ENCODE measurements around the gene ARID5B.

ARID5B gene

DNA sequence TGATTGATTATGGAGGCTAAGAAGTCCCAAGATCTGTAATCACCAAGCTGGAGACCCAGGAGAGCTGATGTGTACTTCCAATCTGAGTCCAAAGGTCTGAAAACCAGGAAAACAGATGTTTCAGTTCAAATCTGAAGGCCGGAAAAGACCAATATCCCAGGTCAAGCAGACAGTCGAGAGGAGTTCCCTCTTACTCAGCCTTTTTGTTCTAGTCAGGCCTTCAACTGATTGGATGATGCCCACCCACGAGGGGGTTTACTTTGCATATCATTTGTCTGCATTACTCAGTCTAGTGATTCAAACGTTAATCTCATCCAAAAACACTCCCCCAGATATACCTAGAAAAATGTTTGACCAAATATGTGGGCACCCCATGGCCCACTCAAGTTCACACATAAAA, 7.4 kb upstream of the ARID5B start:
- no peak for TF ChIP-seq POLR2A (IDR thresholded peaks at IDR 0.05; ENCODE audit: low read length)
- no peak for DNase-seq

DNA sequence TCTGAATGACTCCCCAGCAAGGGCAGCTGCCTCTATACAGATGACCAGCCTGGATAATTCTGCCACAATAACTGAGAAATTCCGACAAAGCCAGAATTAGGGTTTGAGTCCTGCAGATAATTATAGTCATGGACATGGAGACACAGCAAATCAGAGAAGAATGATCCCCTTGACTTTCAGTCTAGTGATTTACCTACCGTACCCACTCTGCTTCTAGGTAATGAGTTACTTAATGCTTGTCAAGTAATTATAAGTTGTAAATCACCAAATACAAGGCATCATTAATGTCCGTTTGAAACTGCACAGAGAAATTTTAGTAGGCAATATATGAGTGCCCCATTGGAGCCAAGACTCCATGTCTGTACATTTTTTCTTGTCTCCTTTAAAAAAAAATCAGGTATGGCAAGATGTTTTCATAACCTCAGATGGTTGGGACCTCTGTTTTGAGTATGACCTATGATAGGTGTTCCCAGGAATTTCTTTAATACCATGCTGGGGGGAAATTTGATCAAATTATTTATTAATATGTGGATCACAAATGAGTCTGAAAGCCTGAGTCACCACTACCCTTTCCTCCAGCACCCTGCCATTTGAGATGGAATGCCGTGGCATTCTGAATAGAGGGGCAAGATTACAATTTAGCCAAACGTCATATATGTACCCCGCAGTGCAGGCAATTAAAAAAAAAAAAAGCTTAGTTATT, 5.5 kb upstream of the ARID5B start:
- no peak for DNase-seq
- TF ChIP-seq POLR2A (IDR thresholded peaks at IDR 0.05; ENCODE audit: low read length) (no peak), GATA1 (IDR thresholded peaks at IDR 0.05; ENCODE audit: low read depth, low read length) (no peak)

DNA sequence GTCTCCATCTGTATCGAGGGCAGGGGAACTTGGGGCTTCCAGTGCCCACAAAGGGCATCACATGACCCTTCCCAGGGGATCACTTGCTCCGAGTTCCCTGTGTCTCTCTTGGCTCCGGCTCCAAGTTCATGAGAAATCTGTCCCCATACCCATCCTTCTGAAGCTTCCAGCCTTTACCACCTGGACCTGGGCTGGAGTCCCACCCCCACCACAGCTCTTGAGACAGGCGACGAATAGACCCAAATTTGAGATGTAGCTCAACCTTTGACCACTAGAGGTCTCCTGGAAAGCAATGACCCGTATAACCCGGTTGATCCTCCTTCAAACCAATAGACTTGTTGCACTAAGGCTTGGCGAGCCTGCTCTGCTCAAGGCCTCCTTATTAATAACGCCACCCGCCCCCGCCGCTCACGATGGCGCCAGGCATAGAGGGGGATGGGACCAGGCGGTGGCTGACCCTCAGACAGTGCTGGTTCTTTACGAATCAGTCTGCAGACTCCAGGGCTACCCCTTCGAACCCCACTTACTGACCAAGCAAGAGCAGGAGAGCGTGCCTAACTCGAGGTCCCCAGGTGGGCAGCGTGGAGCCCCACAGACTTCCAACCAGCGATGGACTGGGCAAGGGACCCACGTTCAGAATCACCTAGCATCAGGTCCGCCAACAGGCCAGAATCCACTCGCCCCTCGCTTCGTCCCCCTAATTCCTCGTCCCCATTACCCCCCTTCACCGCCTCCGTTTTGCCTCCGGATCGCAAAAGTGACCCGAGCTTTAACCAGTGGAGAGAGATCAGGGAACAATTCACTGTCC, 4.4 kb upstream of the ARID5B start:
- TF ChIP-seq GATA1 (IDR thresholded peaks at IDR 0.05; ENCODE audit: low read depth, low read length): no peak
- peak; percentile 82 to 85 for DNase-seq

DNA sequence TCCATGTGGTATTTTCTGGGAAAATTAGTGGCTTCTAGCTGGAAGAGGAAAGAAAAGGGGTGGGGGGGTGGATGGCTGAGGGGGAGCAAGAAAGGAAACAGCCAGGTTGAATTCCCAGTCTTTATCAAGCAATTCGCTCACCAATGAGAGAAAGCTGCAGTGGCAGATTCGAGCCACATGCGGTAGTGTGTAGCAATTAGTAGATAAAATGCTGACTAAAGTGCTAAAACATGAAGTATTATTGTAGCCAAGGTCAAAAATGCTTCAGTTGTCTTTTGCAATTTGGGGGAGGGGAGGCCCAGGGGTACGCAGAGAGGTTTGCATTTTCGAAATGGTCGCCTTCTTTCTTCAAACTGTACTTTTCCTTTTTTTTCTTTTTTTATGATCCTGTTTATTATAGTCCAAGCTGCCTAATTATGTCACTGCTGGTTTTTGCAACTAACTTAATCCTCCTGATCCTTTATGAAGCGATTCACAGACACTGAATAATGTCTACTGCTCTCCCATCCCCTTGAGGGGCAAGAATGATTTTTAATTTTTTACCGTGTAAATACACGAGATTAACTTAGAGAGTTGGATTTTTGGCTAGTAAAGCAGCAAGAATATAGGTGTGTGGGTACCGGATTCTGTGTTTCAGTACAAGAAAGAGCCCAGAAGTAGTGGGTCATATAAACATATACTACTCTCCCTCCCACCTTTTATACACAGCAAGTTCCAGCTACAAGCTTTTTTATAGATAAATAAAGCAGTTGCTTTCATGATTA, 3.6 kb upstream of the ARID5B start:
- DNase-seq: peak; percentile 39 to 53
- TF ChIP-seq GATA1 (IDR thresholded peaks at IDR 0.05; ENCODE audit: low read depth, low read length) (no peak), POLR2A (IDR thresholded peaks at IDR 0.05; ENCODE audit: low read length) (no peak)

DNA sequence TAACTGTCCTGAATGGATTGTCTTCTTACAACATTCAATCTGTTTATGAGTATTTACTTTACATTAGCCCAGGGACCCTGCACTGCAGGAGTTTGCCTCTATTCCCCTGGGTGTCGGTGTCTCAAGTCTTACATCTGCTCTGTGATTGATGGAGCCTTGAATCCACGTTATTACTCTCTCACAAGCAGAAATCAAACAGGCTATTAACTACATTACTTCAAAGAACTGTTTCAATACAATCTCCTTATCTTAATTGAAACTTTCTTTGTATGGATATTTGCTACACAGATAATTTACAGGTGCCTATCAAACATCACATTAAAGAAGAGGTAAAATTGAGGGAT, 3.1 kb upstream of the ARID5B start:
- no peak for DNase-seq
- TF ChIP-seq GATA1 (IDR thresholded peaks at IDR 0.05; ENCODE audit: low read depth, low read length) (no peak), POLR2A (IDR thresholded peaks at IDR 0.05; ENCODE audit: low read length) (no peak)

DNA sequence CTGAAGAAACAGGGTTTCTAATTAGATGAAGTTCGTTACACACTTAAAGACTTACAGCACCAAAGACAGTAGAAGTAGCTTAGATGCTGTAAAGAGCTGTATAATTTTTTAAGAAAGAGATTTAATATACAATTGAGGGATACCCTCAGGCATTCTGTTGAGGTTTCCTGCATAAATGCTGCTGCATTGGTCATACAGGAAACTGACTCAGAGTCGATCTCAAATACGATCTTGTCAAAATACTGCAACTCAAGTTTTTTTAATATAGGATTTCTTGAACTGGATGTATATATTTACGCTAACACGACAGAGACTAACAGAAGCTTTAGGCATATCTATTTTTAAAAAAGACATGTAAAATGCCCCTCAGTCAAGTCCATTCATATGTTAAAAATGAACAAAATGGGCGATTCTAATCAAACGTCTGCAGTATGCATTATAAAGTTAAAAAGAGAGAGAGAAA, 2.4 kb upstream of the ARID5B start:
- TF ChIP-seq GATA1 (IDR thresholded peaks at IDR 0.05; ENCODE audit: low read depth, low read length) (no peak), POLR2A (IDR thresholded peaks at IDR 0.05; ENCODE audit: low read length) (no peak)
- DNase-seq: peak in 1 of 2 experiments; percentile 28

DNA sequence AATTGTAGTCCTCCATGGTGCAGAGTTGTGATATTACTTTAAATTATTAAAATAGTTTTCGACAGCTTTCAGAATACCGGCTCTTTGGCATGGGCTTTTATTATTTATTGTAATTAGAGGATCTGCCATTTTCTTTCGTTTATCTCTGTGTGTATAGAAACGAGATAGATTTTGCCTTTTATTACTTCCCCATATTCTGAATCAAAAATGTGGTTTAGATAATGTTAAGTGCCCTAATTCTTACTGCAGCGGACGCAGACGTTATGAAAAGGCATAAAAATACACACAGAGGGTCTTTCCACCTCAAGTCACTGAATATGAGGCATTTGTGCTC, 1.9 kb upstream of the ARID5B start:
- DNase-seq: no peak
- no peak for TF ChIP-seq POLR2A (IDR thresholded peaks at IDR 0.05; ENCODE audit: low read length)
- no peak for TF ChIP-seq GATA1 (IDR thresholded peaks at IDR 0.05; ENCODE audit: low read depth, low read length)

DNA sequence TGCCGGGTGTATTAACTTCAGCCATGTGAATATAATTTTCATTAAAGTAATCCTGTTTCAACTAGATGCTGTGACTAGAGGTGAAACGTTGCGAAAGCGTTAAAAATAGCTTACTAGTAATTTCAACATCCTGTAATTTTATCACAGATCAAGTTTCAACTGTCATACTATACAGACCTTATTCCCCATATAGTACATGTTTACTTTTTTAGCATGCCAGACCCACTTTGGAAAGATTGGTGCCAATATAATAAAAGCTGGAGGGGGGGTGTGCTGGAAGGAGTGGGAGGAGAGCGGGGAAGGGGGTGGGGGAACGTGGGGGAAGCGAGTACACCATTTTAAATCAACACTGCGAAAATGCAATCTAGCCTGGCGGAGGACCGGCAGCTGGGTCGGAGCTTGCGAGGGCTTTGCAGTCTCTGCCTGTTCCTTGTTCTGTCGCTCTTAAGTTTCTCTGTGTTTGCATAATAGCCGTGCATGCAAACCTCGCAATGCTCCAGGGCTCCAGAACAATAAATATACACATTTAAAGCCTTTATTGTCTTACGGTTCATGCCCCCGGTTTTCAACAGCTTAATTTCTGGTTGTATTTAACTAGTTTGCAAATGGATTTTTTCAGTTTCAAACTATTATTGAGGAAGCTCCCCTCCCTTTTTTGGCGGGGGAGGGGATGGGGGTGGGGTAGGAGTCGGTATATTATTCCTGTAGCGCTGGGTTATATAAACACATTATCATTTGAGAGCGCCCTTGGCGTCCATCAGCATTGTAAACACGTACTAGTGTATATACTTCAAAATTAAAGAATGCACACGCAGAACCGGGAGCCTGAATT, 1.3 kb upstream of the ARID5B start:
- TF ChIP-seq GATA1 (IDR thresholded peaks at IDR 0.05; ENCODE audit: low read depth, low read length): no peak
- no peak for TF ChIP-seq POLR2A (IDR thresholded peaks at IDR 0.05; ENCODE audit: low read length)
- DNase-seq: peak; percentile 44 to 70

DNA sequence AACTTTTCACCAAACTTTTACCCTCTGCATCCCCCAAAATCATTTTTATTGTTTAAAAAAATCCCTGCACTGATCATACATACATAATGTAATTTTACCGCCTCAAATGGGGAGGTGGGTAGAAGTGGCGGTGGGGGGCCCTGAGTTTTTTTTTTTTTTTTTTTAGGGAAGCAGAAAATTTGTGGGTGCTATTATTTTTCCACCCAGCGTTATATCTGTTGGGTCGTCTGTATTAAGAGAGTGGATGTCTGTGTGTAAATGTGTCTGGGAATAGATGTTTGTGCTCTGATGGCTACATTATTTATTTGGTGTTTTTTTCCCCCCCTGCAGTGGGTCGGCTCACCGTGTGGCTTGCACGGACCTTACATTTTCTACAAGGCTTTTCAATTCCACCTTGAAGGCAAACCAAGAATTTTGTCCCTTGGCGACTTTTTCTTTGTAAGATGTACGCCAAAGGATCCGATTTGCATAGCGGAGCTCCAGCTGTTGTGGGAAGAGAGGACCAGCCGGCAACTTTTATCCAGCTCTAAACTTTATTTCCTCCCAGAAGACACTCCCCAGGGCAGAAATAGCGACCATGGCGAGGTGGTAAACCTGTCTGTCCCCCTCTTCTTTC, 438 bp downstream of the ARID5B start:
- no peak for TF ChIP-seq POLR2A (IDR thresholded peaks at IDR 0.05; ENCODE audit: low read length)
- TF ChIP-seq GATA1 (IDR thresholded peaks at IDR 0.05; ENCODE audit: low read depth, low read length): no peak
- peak; percentile 38 to 55 for DNase-seq

DNA sequence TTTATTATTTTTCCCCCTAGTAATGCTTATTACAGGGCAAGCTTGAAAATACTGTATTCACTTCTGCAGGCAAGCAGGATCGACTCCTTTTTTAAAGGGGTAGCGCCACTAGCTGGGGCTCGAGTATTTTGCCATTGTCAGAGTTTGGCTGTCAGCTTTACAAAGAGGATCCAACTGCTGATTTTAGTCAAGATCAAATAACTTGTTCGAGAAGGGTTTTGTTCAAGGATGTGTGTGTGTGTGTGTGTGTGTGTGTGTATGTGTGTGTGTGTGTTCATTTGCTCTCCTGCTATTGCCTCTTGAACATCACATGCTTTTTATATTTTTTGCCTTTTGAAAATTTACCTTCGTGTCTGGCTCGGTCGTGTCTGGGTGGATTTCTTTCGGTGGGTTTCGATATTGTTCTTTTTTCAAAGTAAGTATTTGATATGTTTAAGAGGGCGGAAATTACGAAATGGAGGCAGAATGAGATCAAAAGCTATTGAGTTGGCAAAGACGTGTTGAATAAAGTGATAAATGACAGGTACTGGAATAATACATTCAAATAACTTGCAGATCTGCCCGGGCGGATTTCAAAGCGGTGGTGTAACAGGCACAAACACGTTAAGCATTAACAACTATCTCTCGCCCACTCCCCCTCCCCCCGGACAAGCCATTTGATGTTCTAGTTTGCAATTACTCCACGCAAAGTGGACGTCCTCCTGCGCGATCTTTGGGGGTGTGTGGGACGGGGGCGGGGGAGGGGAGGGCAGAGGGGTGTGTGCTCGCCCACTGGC, 1.1 kb downstream of the ARID5B start:
- no peak for TF ChIP-seq POLR2A (IDR thresholded peaks at IDR 0.05; ENCODE audit: low read length)

DNA sequence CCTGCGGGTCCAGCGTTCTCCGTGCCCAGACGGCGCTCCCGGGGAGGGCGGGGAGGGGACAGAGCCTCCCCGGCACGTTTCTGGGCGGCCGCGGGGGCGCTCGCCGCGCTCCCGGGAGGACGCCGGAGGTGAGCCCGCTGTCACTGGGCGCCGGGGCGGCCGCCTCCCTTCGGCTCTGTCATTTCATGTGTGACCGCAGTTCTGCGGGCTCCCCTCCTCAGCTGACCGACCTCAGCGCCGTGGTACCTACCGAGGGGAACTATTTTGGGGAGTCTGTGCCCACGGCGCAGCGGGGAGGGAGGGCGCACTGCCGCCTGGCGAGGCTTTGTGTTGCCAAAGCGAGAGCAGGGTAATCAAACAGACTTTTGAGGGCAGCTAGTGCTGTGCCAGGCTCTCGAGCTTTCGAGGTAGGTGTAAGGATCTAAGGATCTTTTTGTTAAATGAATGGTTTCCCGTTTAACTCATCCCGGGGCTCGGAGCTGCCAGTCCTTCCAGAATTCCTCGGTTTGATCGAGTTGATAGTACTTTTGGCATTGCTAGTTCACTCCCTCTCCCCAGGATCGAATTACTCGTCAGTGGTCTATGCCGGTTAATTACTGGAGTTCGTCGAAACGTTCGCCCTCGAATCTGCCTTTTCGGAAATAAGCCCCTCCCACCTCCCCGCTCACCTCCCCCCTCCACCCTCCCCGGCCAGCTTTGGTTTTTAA, 1.9 kb downstream of the ARID5B start:
- peak; percentile 40 to 60 for DNase-seq

More for the DNA sequence above, 1.1 kb downstream of the ARID5B start:
- peak; percentile 56 to 60 for DNase-seq

DNA sequence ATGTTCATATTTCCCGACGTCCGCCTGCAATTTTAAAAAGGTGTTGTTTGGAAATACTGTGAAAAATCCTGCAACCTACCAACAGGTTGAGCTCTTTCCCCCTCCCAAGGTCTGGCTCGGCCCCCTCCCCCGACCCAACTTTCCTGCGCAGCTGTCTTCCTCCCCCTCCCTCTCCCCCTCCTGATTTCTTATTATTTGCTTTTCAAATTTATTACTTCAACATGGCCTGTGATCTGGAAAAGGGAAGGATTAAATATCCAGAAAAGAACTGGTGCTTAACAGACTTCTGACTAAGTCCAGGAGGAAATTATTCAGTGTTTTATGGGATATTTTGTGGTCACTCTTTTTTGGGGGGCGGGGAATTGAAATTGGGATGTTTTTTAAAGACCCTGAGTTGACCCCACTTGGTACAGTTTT, 2.4 kb downstream of the ARID5B start:
- no peak for DNase-seq
- TF ChIP-seq POLR2A (IDR thresholded peaks at IDR 0.05; ENCODE audit: low read length) (no peak), GATA1 (IDR thresholded peaks at IDR 0.05; ENCODE audit: low read depth, low read length) (no peak)

More for the DNA sequence above, 1.9 kb downstream of the ARID5B start:
- no peak for TF ChIP-seq GATA1 (IDR thresholded peaks at IDR 0.05; ENCODE audit: low read depth, low read length)
- TF ChIP-seq POLR2A (IDR thresholded peaks at IDR 0.05; ENCODE audit: low read length): peak; percentile 16
